Activated CD8-positive, alpha-beta memory T cell treated with anti-CD3 and anti-CD28 coated beads, Interleukin-2, amount 50 U/mL, for 24 hours (primary cell): Measurements from ENCODE around the gene SPDYE17.
"Not testable (repeated sequence)": the region's sequence is repeated elsewhere in the genome, so short reads cannot be mapped to it uniquely, and the experiment has no call there.

Experiments
- DNase-seq: peaks from one replicate; pipeline ENCODE4 v3.0.0-alpha.2; 2020; ENCODE audit errors: extremely low read depth

SPDYE17 gene

DNA sequence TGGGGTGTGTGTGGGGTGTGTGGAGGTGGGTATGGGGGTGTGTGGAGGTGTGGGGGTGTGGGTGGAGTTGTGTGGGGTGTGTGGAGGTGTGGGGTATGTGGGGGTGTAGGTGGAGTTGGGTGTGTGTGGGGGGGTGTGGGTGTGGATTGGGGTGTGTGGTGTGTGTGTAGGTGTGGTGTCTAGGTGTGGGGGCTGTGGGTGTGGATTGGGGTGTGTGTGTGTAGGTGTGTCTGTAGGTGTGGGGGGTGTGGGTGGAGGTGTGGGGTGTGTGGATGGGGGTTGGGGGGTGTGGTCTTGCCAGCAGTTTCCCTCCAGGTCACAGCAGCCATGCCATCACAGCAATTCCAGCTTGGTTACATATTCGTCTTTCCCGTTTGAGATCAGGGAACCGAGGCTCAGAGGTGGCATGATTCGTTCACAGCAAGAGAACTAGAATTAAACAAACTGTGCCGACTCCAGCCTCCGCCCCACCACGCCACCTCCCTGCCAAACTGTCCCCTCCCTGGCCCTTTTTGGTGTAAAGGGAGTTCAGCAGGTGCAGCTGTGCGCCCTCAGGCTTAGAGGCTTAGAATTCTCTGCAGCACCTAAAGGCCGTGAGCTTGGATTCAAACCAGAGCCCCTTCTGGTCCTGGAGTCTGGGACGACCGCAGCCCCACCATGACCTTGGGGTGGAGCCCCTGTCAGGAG, 33.3 kb downstream of the SPDYE17 start:
- DNase-seq, result not testable (repeated sequence)

GRCh38 chr7:76998285-76998589, 33.9 kb downstream of the SPDYE17 start:
- DNase-seq, result no peak

- DNase-seq, result no peak
Observed at GRCh38 chr7:76997381-76998284, 34.5 kb downstream of the SPDYE17 start.

DNA sequence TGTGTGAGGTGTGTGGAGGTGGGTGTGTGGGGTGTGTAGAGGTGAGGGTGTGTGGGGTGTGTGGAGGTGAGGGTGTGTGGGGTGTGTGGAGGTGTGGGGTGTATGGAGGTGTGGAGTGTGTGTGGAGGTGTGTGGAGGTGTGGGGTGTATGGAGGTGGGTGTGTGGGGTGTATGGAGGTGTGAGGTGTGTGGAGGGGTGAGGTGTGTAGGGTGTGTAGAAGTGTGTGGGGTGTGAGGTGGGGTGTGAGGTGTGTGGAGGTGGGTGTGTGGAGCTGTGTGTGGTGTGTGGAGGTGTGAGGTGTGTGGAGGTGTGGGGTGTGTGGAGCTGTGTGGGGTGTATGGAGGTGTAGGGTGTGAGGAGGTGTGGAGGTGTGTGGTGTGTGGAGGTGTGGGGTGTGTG, 35.2 kb downstream of the SPDYE17 start:
- DNase-seq, result not testable (repeated sequence)

DNA sequence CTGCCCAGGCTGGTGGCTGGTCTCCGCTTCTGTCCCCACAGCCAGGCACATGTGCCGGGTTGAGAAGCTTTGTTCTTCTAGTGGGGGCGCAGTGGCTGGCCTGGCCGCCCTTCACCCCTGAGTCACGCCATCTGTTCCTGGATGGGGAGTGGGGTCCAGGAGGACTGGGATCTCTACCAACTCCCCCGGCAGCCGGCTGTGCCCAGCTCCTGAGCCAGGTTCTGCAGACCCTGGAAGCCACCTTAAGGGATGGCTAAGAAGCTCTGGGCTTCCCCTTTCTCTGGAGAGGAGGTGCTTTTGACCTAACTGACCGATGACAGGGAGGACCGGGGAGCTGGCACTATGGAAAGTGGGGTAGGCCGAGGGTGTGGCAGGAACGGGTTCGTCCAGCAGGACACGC, 37.9 kb downstream of the SPDYE17 start:
- DNase-seq, result not testable (repeated sequence)

DNA sequence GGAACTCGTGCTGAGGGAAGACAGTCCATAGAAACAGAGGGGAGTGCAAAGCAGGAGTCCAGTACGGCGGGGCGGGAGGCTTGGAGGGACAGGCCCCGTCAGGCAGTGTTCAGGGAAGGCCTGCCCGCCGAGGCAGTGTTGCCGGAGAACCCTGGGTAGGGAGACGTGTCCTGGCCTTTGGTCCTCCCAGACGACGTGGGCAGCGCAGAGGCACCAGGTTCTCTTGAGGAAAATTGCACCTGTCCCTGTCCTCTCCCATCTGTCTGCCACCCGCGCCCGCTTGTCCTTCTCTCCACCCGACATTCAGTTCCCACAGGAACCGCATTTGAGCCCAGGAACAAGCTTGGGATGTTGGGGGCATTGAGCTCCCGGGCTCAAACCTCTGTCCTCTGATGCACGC, 38.3 kb downstream of the SPDYE17 start:
- not testable (repeated sequence) for DNase-seq

- not testable (repeated sequence) for DNase-seq
Observed at GRCh38 chr7:76992871-76993270, 39.3 kb downstream of the SPDYE17 start.

GRCh38 chr7:76992204-76992603, 40.0 kb downstream of the SPDYE17 start:
- DNase-seq, result not testable (repeated sequence)

- DNase-seq, result not testable (repeated sequence)
Observed at GRCh38 chr7:76990202-76990601, 42.0 kb downstream of the SPDYE17 start.

DNA sequence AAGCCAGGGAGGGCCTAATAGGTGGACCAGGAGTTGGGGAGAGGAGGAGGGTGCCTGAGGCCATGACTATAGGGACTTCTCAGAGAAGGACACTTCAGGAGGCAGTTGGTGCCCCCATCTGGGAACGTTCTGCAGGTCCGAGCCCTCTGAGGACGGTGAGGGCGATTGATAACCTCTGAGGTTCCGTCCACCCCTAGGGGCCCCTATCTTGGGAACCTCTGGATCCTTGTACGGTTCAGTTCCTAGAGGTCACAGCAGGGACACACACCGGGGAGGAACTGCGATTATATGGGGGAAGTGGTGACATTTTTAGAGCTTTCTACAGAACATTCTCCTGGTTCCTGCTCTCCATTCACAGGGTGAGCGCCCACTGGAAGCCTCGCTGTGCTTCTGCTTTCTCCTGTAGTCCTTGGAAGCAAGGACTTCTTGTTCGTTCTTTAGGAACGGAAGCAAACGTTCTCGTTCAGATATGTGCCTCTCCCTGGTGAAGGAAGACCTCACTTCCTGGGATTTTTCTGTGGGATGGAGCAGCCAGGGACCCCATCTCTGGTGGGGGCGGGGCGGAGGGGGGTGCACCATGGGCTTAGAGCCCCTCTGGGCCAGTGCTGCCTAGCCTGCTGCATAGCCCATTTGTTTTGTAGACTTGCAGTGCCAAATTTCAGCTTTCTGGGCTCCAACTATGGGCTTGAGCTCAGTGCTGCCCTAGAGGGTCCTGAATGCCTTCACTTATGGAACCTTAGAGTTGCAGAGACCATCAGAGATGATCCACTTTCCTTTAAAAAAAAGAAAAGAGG, 46.0 kb downstream of the SPDYE17 start:
- not testable (repeated sequence) for DNase-seq

DNA sequence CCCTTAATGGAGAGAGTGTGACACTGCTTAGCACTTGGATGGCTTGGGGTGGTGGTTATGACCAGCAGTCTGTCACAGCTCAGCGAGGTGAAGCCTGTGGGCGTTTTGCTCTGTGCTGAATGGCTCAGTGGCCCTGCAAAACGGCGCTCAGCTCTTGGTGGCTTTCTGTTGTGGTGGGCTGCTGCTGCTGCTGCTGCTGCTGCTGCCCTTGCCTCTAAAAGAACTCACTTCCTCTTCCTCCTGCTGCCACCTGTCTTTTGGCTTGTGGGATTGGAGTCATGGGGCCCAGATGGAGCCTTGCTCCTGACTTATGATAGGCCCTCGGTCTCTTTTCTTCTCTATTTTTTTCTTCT, 47.4 kb downstream of the SPDYE17 start:
- DNase-seq, result not testable (repeated sequence)

GRCh38 chr7:76983937-76984783, 48.0 kb downstream of the SPDYE17 start:
- DNase-seq, result not testable (repeated sequence)

DNA sequence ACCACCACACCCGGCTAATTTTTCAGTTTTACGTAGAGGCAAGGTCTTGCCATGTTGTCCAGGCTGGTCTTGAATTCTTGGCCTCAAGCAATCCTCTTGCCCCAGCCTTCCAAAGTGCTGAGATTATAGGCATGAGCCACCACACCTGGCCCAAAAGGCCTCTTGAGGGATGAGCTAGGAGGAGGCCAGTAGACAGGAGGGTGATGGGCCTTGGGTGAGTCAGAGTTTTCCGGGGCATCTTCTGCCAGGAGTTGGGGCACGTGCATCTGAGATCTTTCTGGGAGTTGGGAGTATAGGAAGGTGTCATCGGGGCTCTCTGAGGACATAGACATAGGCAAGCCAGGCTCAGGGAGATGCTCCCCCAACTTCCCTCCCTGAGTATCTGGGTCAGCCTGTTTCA, 48.8 kb downstream of the SPDYE17 start:
- not testable (repeated sequence) for DNase-seq

DNA sequence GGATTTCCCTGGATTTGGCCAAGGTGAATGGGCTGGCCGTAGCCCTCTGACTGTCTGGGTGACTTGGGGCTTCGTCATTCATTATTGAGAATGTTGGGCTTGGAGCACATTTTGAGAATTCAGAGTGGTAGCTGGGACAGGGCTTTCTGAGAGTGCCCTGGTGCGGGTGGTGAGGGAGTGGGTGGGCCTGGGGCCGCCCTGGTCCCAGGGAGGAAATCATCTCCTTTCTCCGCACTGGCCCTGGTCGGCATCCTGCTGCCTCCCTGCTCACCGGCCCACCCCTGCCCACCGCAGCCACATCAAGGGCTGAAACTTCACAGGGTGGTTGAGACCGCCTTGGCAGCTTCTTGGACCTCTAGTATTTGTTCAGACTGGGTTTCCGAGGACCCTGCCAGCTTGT, 49.7 kb downstream of the SPDYE17 start:
- not testable (repeated sequence) for DNase-seq

DNA sequence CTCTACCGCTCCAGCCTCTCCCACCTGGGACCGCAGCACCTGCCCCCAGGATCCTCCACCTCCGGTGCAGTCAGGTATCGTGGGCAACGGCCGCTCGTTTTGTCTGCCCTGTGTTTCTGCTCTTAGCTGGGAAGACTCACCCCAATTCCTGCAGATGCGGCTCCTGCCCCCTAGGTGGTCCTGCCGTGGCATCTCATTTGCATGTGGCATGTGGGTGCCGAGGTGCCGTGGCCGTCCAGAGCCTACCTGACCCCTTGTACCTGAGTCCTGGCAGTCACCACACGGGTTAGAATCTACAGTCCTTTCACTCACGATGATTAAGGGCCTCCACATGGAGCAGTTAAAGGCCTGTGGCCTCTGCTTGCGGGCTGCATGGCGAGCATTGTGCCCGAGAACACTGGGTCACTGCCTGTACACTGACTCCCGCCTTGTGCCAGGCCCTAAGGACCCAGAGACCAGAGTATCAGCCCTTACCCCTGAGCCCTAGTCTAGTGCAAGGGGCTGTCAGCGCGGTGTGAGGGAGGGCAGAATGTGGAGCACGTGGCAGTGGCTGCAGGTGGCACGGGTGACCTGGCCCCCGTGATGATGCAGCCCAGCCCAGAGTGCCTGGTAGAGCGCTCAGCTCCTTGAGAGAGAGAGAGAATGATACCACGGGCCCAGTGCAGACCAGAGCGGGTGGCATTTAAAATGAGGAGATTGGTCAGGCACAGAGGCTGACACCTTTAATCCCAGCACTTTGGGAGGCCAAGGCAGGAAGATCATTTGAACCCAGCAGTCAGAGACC, 50.8 kb downstream of the SPDYE17 start:
- DNase-seq, result not testable (repeated sequence)

- DNase-seq, result not testable (repeated sequence)
Observed at GRCh38 chr7:76980576-76980975, 51.6 kb downstream of the SPDYE17 start.

- not testable (repeated sequence) for DNase-seq
Observed at GRCh38 chr7:76977761-76978367, 54.3 kb downstream of the SPDYE17 start.

GRCh38 chr7:76974793-76975579, 57.2 kb downstream of the SPDYE17 start:
- DNase-seq, result not testable (repeated sequence)

- DNase-seq, result not testable (repeated sequence)
Observed at GRCh38 chr7:76974336-76974735, 57.8 kb downstream of the SPDYE17 start.
